Measurements from ENCODE around the gene MIEF2.
"Not testable (repeated sequence)": the region's sequence is repeated elsewhere in the genome, so short reads cannot be mapped to it uniquely, and the experiment has no call there.

MIEF2 gene

GRCh38 chr17:18260332-18261145, at the start of gene MIEF2:
Gene MIEF2, plus strand, starts transcription at chr17:18260662. Its CDS starts 2,059 bp downstream, at chr17:18262721.
- DNase-seq (ENCODE audit: low read depth in 2 of 2): peak; percentile 83 to 89

GRCh38 chr17:18213666-18214270, 46.7 kb upstream of the MIEF2 start:
- no peak for DNase-seq (ENCODE audit: low read depth in 2 of 2)

GRCh38 chr17:18216906-18217305, 43.6 kb upstream of the MIEF2 start:
- not testable (repeated sequence) for DNase-seq (ENCODE audit: low read depth in 2 of 2)

- DNase-seq (ENCODE audit: low read depth in 2 of 2): peak; percentile 52 to 78
These were observed 42.9 kb upstream of the MIEF2 start for GRCh38 chr17:18217412-18218015.

GRCh38 chr17:18218756-18219415, 41.6 kb upstream of the MIEF2 start:
- DNase-seq (ENCODE audit: low read depth in 2 of 2): no peak

- DNase-seq (ENCODE audit: low read depth in 2 of 2): no peak
These were observed 36.4 kb upstream of the MIEF2 start for GRCh38 chr17:18224053-18224386.

- DNase-seq (ENCODE audit: low read depth in 2 of 2): no peak
These were observed 35.9 kb upstream of the MIEF2 start for GRCh38 chr17:18224387-18225120.

GRCh38 chr17:18225121-18225641, 35.3 kb upstream of the MIEF2 start, which contains the start of gene LLGL1:
Gene LLGL1, plus strand, starts transcription at chr17:18225635. Its CDS starts 48 bp downstream, at chr17:18225683.
- DNase-seq (ENCODE audit: low read depth in 2 of 2): peak; percentile 89 to 94

- DNase-seq (ENCODE audit: low read depth in 2 of 2): no peak
These were observed 34.7 kb upstream of the MIEF2 start for GRCh38 chr17:18225642-18226283.

- DNase-seq (ENCODE audit: low read depth in 2 of 2): no peak
These were observed 34.0 kb upstream of the MIEF2 start for GRCh38 chr17:18226284-18226945.

- no peak for DNase-seq (ENCODE audit: low read depth in 2 of 2)
These were observed 32.8 kb upstream of the MIEF2 start for GRCh38 chr17:18227635-18228034.

- no peak for DNase-seq (ENCODE audit: low read depth in 2 of 2)
These were observed 32.2 kb upstream of the MIEF2 start for GRCh38 chr17:18228176-18228682.

- DNase-seq (ENCODE audit: low read depth in 2 of 2): no peak
These were observed 31.2 kb upstream of the MIEF2 start for GRCh38 chr17:18229254-18229653.

GRCh38 chr17:18229771-18230170, 30.7 kb upstream of the MIEF2 start:
- no peak for DNase-seq (ENCODE audit: low read depth in 2 of 2)

GRCh38 chr17:18230288-18231141, 29.9 kb upstream of the MIEF2 start:
- DNase-seq (ENCODE audit: low read depth in 2 of 2): no peak

- DNase-seq (ENCODE audit: low read depth in 2 of 2): no peak
These were observed 29.3 kb upstream of the MIEF2 start for GRCh38 chr17:18231164-18231563.

GRCh38 chr17:18233803-18234518, 26.5 kb upstream of the MIEF2 start:
- DNase-seq (ENCODE audit: low read depth in 2 of 2): no peak

- DNase-seq (ENCODE audit: low read depth in 2 of 2): no peak
These were observed 25.5 kb upstream of the MIEF2 start for GRCh38 chr17:18234853-18235380.
